ENCODE measurements around the gene PLCH1. TPM values are rescaled to one million over a fixed set of nuclear protein-coding genes. Genes with fewer than 3 reads are reported as not detected.

The PLCH1 gene
- polyA plus RNA-seq, 1 donor (not counting 4 experiments of a cell fraction or from before 2014, with no cell fraction given) = 0.05 TPM

DNA sequence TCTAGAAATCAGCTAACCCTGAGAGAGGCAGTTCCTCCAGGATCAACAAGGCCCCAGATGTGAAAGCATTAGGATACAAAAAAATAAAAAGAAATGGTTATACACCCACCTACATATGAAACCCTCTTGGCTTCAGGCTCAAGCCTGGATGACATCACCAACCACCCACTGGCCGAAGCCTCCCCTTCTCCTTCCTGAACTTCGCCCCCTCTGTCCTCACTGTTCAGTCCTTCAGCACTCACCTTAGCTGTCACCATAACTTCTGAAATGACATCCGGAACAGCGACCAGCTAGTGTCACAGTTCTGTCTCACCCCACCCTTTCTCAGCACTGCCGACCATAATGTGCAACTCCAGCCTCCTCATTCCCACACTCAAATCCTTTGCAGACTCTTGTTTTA, 98.7 kb downstream of the PLCH1 start:
- H3K9me3 ChIP-seq (ENCODE audit: control insufficient read depth, low read depth, low read length) = no peaks in the 10 kb centered on the region
- no peaks in the 10 kb centered on the region for H3K9me1 ChIP-seq (ENCODE audit: control insufficient read depth, extremely low read depth, insufficient read depth, low read length)
- no peak overlapping the region for H2AFZ ChIP-seq (ENCODE audit: control insufficient read depth, low read length)
- no peak overlapping the region for H3K27ac ChIP-seq (ENCODE audit: control insufficient read depth, insufficient read depth, low read length)
- DNase-seq (ENCODE audit: low read depth, low spot score) (no peak), FAIRE-seq (no peak)
- no peak overlapping the region for H3K9ac ChIP-seq (ENCODE audit: control insufficient read depth, extremely low read depth, insufficient read depth, low read length)
- H3K79me2 ChIP-seq (ENCODE audit: control insufficient read depth, insufficient read depth, low read length) = no peaks in the 10 kb centered on the region
- H3K4me3 ChIP-seq (ENCODE audit: control insufficient read depth in 2 of 3, extremely low read depth in 1 of 3, insufficient read depth in 2 of 3, low read depth in 1 of 3, low read length in 3 of 3) = no peak overlapping the region
- H3K27me3 ChIP-seq (ENCODE audit: control insufficient read depth, extremely low read depth, insufficient read depth, low read length) = no peaks in the 10 kb centered on the region
- TF ChIP-seq, protein P1, sequence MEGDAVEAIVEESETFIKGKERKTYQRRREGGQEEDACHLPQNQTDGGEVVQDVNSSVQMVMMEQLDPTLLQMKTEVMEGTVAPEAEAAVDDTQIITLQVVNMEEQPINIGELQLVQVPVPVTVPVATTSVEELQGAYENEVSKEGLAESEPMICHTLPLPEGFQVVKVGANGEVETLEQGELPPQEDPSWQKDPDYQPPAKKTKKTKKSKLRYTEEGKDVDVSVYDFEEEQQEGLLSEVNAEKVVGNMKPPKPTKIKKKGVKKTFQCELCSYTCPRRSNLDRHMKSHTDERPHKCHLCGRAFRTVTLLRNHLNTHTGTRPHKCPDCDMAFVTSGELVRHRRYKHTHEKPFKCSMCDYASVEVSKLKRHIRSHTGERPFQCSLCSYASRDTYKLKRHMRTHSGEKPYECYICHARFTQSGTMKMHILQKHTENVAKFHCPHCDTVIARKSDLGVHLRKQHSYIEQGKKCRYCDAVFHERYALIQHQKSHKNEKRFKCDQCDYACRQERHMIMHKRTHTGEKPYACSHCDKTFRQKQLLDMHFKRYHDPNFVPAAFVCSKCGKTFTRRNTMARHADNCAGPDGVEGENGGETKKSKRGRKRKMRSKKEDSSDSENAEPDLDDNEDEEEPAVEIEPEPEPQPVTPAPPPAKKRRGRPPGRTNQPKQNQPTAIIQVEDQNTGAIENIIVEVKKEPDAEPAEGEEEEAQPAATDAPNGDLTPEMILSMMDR (optimal IDR thresholded peaks at IDR 0.05 in 1 of 3, IDR thresholded peaks at IDR 0.05 in 1 of 3, conservative IDR thresholded peaks at IDR 0.05 in 1 of 3; ENCODE audit: extremely low read depth in 1 of 3, insufficient read depth in 2 of 3, low read length in 3 of 3) = no peak
- no peak for TF ChIP-seq EZH2 (IDR thresholded peaks at IDR 0.05; ENCODE audit: low read length)
- H3K4me1 ChIP-seq (ENCODE audit: control insufficient read depth, extremely low read depth, insufficient read depth, low read length) = no peaks in the 10 kb centered on the region
- dilution Hi-C loops (cut with MboI; ENCODE audit: extremely low pct_ligation_motif_present, low sequenced_read_pairs) = no loop called here
- no peak overlapping the region for H3K4me2 ChIP-seq (ENCODE audit: control insufficient read depth, extremely low read depth, insufficient read depth, low read depth, low read length)
- H3K36me3 ChIP-seq (ENCODE audit: control insufficient read depth in 2 of 2, extremely low read depth in 1 of 2, insufficient read depth in 2 of 2, low read length in 2 of 2) = no peaks in the 10 kb centered on the region
- no peaks in the 10 kb centered on the region for H4K20me1 ChIP-seq (ENCODE audit: control insufficient read depth, extremely low read depth, insufficient read depth, low read length)

DNA sequence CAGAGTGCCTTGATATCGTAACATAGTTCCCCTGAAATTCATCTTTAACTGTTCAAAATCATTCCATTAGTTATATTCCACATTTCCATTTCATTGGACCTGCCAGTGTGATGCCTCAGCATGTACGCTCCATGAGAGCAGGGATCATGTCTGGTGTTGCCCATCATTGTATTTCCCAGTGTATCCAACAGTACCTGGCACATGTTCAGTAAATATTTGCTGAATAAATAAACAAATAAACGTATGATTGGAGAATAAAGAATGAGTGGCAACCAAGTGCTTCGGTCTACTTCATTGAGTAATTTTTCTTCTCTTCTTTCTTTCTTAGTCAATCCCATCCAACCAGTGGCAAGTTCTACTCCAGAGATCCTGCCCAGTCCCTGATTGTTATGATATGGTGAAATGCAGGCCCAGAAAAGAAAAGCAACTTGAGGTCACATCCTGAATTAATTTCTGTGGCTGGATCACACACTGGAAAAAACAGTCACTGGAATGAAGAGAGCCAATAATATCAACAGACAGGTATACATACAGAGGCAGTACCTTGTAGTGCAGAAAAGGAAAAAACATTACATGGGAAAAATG, 101.2 kb downstream of the PLCH1 start:
- H3K4me3 ChIP-seq (ENCODE audit: control insufficient read depth in 2 of 3, extremely low read depth in 1 of 3, insufficient read depth in 2 of 3, low read depth in 1 of 3, low read length in 3 of 3) = no peak overlapping the region
- H3K27me3 ChIP-seq (ENCODE audit: control insufficient read depth, extremely low read depth, insufficient read depth, low read length) = no peaks in the 10 kb centered on the region
- H3K4me2 ChIP-seq (ENCODE audit: control insufficient read depth, extremely low read depth, insufficient read depth, low read depth, low read length) = no peak overlapping the region
- no peaks in the 10 kb centered on the region for H4K20me1 ChIP-seq (ENCODE audit: control insufficient read depth, extremely low read depth, insufficient read depth, low read length)
- no peaks in the 10 kb centered on the region for H3K9me3 ChIP-seq (ENCODE audit: control insufficient read depth, low read depth, low read length)
- no peaks in the 10 kb centered on the region for H3K9me1 ChIP-seq (ENCODE audit: control insufficient read depth, extremely low read depth, insufficient read depth, low read length)
- no peaks in the 10 kb centered on the region for H3K4me1 ChIP-seq (ENCODE audit: control insufficient read depth, extremely low read depth, insufficient read depth, low read length)
- H3K9ac ChIP-seq (ENCODE audit: control insufficient read depth, extremely low read depth, insufficient read depth, low read length) = no peak overlapping the region
- H3K27ac ChIP-seq (ENCODE audit: control insufficient read depth, insufficient read depth, low read length) = no peak overlapping the region
- no peak for DNase-seq (ENCODE audit: low read depth, low spot score)
- H2AFZ ChIP-seq (ENCODE audit: control insufficient read depth, low read length) = no peak overlapping the region
- TF ChIP-seq EZH2 (IDR thresholded peaks at IDR 0.05; ENCODE audit: low read length) = no peak
- TF ChIP-seq, protein P1 (optimal IDR thresholded peaks at IDR 0.05 in 1 of 3, IDR thresholded peaks at IDR 0.05 in 1 of 3, conservative IDR thresholded peaks at IDR 0.05 in 1 of 3; ENCODE audit: extremely low read depth in 1 of 3, insufficient read depth in 2 of 3, low read length in 3 of 3) = no peak
- no peak for FAIRE-seq
- H3K79me2 ChIP-seq (ENCODE audit: control insufficient read depth, insufficient read depth, low read length) = no peaks in the 10 kb centered on the region
- H3K36me3 ChIP-seq (ENCODE audit: control insufficient read depth in 2 of 2, extremely low read depth in 1 of 2, insufficient read depth in 2 of 2, low read length in 2 of 2) = no peaks in the 10 kb centered on the region
- dilution Hi-C loops (cut with MboI; ENCODE audit: extremely low pct_ligation_motif_present, low sequenced_read_pairs) = no loop called here
